ENCODE results near the gene XAF1. TPM values are rescaled to one million over a fixed set of nuclear protein-coding genes. Genes with fewer than 3 reads are reported as not detected.

Gene XAF1
- total RNA-seq, 2 donors from 2014 or later, result 10.4 to 21.8 TPM

GRCh38 chr17:6713130-6713917 lies 42.5 kb upstream of the XAF1 start, which contains the start of gene SLC13A5:
Gene SLC13A5 (minus strand): TSS chr17:6713369. CDS start chr17:6713333, 36 bp downstream.
- no peaks in the 10 kb centered on the region for H3K9me3 ChIP-seq
- no peak within 1 kb of the TSS for H3K27ac ChIP-seq
- WGBS, result under 1% methylated on average over 71 of the region's 71 CpGs
- TF ChIP-seq, protein P1, sequence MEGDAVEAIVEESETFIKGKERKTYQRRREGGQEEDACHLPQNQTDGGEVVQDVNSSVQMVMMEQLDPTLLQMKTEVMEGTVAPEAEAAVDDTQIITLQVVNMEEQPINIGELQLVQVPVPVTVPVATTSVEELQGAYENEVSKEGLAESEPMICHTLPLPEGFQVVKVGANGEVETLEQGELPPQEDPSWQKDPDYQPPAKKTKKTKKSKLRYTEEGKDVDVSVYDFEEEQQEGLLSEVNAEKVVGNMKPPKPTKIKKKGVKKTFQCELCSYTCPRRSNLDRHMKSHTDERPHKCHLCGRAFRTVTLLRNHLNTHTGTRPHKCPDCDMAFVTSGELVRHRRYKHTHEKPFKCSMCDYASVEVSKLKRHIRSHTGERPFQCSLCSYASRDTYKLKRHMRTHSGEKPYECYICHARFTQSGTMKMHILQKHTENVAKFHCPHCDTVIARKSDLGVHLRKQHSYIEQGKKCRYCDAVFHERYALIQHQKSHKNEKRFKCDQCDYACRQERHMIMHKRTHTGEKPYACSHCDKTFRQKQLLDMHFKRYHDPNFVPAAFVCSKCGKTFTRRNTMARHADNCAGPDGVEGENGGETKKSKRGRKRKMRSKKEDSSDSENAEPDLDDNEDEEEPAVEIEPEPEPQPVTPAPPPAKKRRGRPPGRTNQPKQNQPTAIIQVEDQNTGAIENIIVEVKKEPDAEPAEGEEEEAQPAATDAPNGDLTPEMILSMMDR (IDR thresholded peaks at IDR 0.05), result peak in 2 of 4 experiments; percentile 14 to 28
- TF ChIP-seq POLR2A (IDR thresholded peaks at IDR 0.05), result no peak
- intact Hi-C loops (cut with DNase I), result no loop called here
- H3K4me1 ChIP-seq (replicated peaks), result no peaks in the 10 kb centered on the region
- DNase-seq (ENCODE audit: low spot score), result no peak
- peaks cover 7% of the 10 kb centered on the region for H3K27me3 ChIP-seq (replicated peaks; ENCODE audit: insufficient read depth)
- no peaks in the 10 kb centered on the region for H3K36me3 ChIP-seq
- peak within 1 kb of the TSS in 1 of 2 donors; percentile 11 for H3K4me3 ChIP-seq

DNA sequence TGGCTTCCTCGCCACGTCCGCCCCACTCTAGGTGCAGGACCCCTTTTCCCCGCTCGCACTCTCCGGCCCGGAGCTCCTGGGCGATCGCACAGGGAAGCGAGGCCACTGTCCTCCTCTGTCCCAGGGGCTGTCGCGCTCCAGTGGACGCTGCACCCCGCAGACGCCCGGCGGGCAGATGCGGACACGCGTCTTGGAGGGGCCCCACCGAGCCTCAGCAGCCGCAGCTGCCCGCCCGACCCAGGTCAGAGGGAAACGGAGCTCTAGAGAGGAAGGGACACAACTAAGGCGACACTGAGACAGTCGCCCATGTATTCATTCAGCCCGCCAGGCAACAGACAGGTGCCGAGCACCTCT lies 42.0 kb upstream of the XAF1 start:
- no peak for DNase-seq (ENCODE audit: low spot score)
- intact Hi-C loops (cut with DNase I), result no loop called here
- no peaks in the 10 kb centered on the region for H3K9me3 ChIP-seq
- H3K4me3 ChIP-seq, result peak overlapping the region in 1 of 2 donors; percentile 11
- TF ChIP-seq, protein P1 (IDR thresholded peaks at IDR 0.05), result no peak
- WGBS, result 7% methylated on average over 29 of the region's 29 CpGs
- H3K4me1 ChIP-seq (replicated peaks), result no peaks in the 10 kb centered on the region
- peaks cover 7% of the 10 kb centered on the region for H3K27me3 ChIP-seq (replicated peaks; ENCODE audit: insufficient read depth)
- no peak overlapping the region for H3K27ac ChIP-seq
- no peaks in the 10 kb centered on the region for H3K36me3 ChIP-seq

GRCh38 chr17:6714315-6714874 lies 41.5 kb upstream of the XAF1 start:
- Histone ChIP-seq H3K9me3 (no peaks in the 10 kb centered on the region), H3K27ac (no peak overlapping the region), H3K36me3 (no peaks in the 10 kb centered on the region), H3K4me3 (no peak overlapping the region), H3K4me1 (replicated peaks) (no peaks in the 10 kb centered on the region), H3K27me3 (replicated peaks; ENCODE audit: insufficient read depth) (peaks cover 7% of the 10 kb centered on the region)
- DNase-seq (ENCODE audit: low spot score), result no peak
- WGBS, result 89% methylated on average over 7 of the region's 7 CpGs
- intact Hi-C loops (cut with DNase I), result no loop called here
- TF ChIP-seq POLR2A (IDR thresholded peaks at IDR 0.05), result no peak
- TF ChIP-seq POLR2AphosphoS5 (IDR thresholded peaks at IDR 0.05), result no peak
- TF ChIP-seq, protein P1 (IDR thresholded peaks at IDR 0.05), result no peak

GRCh38 chr17:6716736-6717135 lies 39.1 kb upstream of the XAF1 start:
- no peaks in the 10 kb centered on the region for H3K4me1 ChIP-seq (replicated peaks)
- no peaks in the 10 kb centered on the region for H3K36me3 ChIP-seq
- DNase-seq (ENCODE audit: low spot score), result no peak
- H3K27ac ChIP-seq, result no peak overlapping the region
- WGBS, result 79% methylated on average over 2 of the region's 2 CpGs
- no peaks in the 10 kb centered on the region for H3K9me3 ChIP-seq
- TF ChIP-seq, protein P1 (IDR thresholded peaks at IDR 0.05), result no peak
- TF ChIP-seq POLR2AphosphoS5 (IDR thresholded peaks at IDR 0.05), result no peak
- TF ChIP-seq POLR2A (IDR thresholded peaks at IDR 0.05), result no peak
- H3K4me3 ChIP-seq, result no peak overlapping the region
- peaks cover 7% of the 10 kb centered on the region for H3K27me3 ChIP-seq (replicated peaks; ENCODE audit: insufficient read depth)
- intact Hi-C loops (cut with DNase I), result no loop called here

GRCh38 chr17:6721744-6722143 lies 34.1 kb upstream of the XAF1 start:
- TF ChIP-seq, protein P1 (IDR thresholded peaks at IDR 0.05), result no peak
- TF ChIP-seq POLR2AphosphoS5 (IDR thresholded peaks at IDR 0.05) (no peak), POLR2A (IDR thresholded peaks at IDR 0.05) (no peak)
- Histone ChIP-seq H3K27ac (no peak overlapping the region), H3K36me3 (no peaks in the 10 kb centered on the region), H3K27me3 (replicated peaks; ENCODE audit: insufficient read depth) (no peaks in the 10 kb centered on the region), H3K4me1 (replicated peaks) (no peaks in the 10 kb centered on the region), H3K9me3 (no peaks in the 10 kb centered on the region), H3K4me3 (no peak overlapping the region)
- WGBS, result 82% methylated on average over 5 of the region's 5 CpGs
- intact Hi-C loops (cut with DNase I), result loop anchor here (10.0 kb wide), 1 partner anchor 133 kb away; no protein-coding TSS in a partner anchor
- DNase-seq (ENCODE audit: low spot score), result no peak

All from prostate gland (tissue), 2 donors.